Hepatocyte (in vitro differentiated cells): ENCODE results near the gene PHF2.

Experiments
- EZH2 ChIP-seq: fragments of 200-600 bp; sonication (generic); IDR thresholded peaks from 2 replicates; pipeline ENCODE4 v1.6.1; 2016; ENCODE audit warnings: antibody characterized with exemption, mild to moderate bottlenecking, borderline replicate concordance
- TF ChIP-seq, protein P1 (sequence below): fragments of 200-600 bp; sonication (generic); IDR thresholded peaks from 2 replicates; pipeline ENCODE4 v1.5.1; 2016; ENCODE audit warnings: antibody characterized with exemption, mild to moderate bottlenecking; ENCODE audit not compliant: poor library complexity

DNA sequence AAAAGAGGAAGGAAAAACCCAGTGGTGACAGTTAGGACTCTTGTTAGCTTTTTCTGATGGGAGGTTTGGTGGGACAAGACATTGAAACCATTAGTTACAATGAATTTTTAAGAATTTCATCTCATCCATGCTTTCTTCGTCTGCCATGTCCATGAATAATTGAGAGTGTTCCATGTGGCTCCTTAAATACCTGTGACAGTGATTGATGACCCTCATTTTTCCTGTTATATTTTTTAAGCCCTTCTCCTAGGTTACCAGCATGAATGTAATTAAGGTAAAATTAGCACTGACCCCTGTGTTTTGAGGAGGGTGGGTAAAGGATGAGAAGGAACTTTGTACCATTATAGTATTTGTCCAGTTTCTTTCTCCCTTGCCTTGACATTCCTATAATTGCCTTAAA lies 23.5 kb upstream of the PHF2 start:
- TF ChIP-seq, protein P1, sequence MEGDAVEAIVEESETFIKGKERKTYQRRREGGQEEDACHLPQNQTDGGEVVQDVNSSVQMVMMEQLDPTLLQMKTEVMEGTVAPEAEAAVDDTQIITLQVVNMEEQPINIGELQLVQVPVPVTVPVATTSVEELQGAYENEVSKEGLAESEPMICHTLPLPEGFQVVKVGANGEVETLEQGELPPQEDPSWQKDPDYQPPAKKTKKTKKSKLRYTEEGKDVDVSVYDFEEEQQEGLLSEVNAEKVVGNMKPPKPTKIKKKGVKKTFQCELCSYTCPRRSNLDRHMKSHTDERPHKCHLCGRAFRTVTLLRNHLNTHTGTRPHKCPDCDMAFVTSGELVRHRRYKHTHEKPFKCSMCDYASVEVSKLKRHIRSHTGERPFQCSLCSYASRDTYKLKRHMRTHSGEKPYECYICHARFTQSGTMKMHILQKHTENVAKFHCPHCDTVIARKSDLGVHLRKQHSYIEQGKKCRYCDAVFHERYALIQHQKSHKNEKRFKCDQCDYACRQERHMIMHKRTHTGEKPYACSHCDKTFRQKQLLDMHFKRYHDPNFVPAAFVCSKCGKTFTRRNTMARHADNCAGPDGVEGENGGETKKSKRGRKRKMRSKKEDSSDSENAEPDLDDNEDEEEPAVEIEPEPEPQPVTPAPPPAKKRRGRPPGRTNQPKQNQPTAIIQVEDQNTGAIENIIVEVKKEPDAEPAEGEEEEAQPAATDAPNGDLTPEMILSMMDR: no peak
- no peak for TF ChIP-seq EZH2
